ENCODE measurements around the gene UMPS. TPM values are rescaled to one million over a fixed set of nuclear protein-coding genes. Genes with fewer than 3 reads are reported as not detected.

The UMPS gene
- total and polyA plus RNA-seq, 2 experiments from 2014 or later = 44.1 to 48.8 TPM

GRCh38 chr3:124772081-124772831 is 42.0 kb downstream of the UMPS start (continued):
- TF ChIP-seq REST (IDR thresholded peaks at IDR 0.05; ENCODE audit: unreplicated experiment) (no peak), CREB1 (CRISPR knock-in tag; IDR thresholded peaks at IDR 0.05; ENCODE audit: low read depth) (no peak)

- peak overlapping the region; percentile 70 for H3K27ac Mint-ChIP-seq
- H3K36me3 Mint-ChIP-seq (ENCODE audit: low read depth) = peaks cover 67% of the 10 kb centered on the region
- peaks cover 16% of the 10 kb centered on the region for H3K27me3 Mint-ChIP-seq (ENCODE audit: insufficient read depth, low read depth, poor library complexity)
- Histone ChIP-seq H3F3A (replicated peaks; ENCODE audit: low read depth) (0 out of 2 replicates have a peak, but pooled peaks cover 8% of the 10 kb centered on the region), H4K20me1 (replicated peaks; ENCODE audit: insufficient read depth) (no peaks in the 10 kb centered on the region; the same call in none of the 2 replicates), H2AFZ (no peak overlapping the region), H3K79me2 (replicated peaks; ENCODE audit: insufficient read depth) (peaks cover 8% of the 10 kb centered on the region; the same call in 1 of the 2 replicates), H3K27me3 (ENCODE audit: insufficient read depth) (no peaks in the 10 kb centered on the region), H3K4me1 (ENCODE audit: insufficient read depth) (peaks cover 19% of the 10 kb centered on the region), H3K4me3 (no peak overlapping the region), H3K9me2 (ENCODE audit: insufficient read depth) (no peaks in the 10 kb centered on the region), H3K36me3 (ENCODE audit: insufficient read depth) (peaks cover 7% of the 10 kb centered on the region), H3K27ac (ENCODE audit: low read depth) (peak overlapping the region; percentile 89), H3K4me2 (peak overlapping the region; percentile 25; the same call in 1 of the 2 replicates)
- no peak for ATAC-seq
- H3K4me3 Mint-ChIP-seq = no peak overlapping the region; the same call in 2 of the 3 replicates
- DNase-seq (ENCODE audit: low spot score) = no peak
- peaks cover 51% of the 10 kb centered on the region for H3K4me1 Mint-ChIP-seq
- H3K9me3 Mint-ChIP-seq = no peaks in the 10 kb centered on the region
- TF ChIP-seq STAT1 (IDR thresholded peaks at IDR 0.05; ENCODE audit: unreplicated experiment) = no peak
- no peak for TF ChIP-seq ZNF114 (CRISPR knock-in tag; IDR thresholded peaks at IDR 0.05)
- no peak for TF ChIP-seq REST (IDR thresholded peaks at IDR 0.05; ENCODE audit: unreplicated experiment)
- TF ChIP-seq EZH2phosphoT487 (IDR thresholded peaks at IDR 0.05; ENCODE audit: unreplicated experiment) = no peak
- TF ChIP-seq ZNF462 (CRISPR knock-in tag; IDR thresholded peaks at IDR 0.05) = no peak
- no peak for TF ChIP-seq ZNF331 (CRISPR knock-in tag; IDR thresholded peaks at IDR 0.05; ENCODE audit: low read depth)
- no peak for TF ChIP-seq EZH2 (IDR thresholded peaks at IDR 0.05; ENCODE audit: low read depth, unreplicated experiment)
Measured at GRCh38 chr3:124773351-124774326, 43.4 kb downstream of the UMPS start.

Data from GM23338 (cell line).